Activated T-cell treated with anti-CD3 and anti-CD28 coated beads, Interleukin-2, amount 50 U/mL, for 4 hours (primary cell): Measurements from ENCODE around the gene FYN. TPM values are rescaled to one million over a fixed set of nuclear protein-coding genes. Genes with fewer than 3 reads are reported as not detected.
"Not testable (repeated sequence)": the region's sequence is repeated elsewhere in the genome, so short reads cannot be mapped to it uniquely, and the experiment has no call there.

Experiments used
- ATAC-seq, 2 donors: fragments of 200-7000 bp; cut with Tn5 transposase; one replicate each; pipeline ENCODE4 v1.10.0; 2021
- DNase-seq: peaks from one replicate; pipeline ENCODE4 v3.0.0-alpha.2; 2020
- H3K27me3 Mint-ChIP-seq: one replicate; pipeline ENCODE4 v1.8.0; 2021; ENCODE audit warnings: low read depth, mixed read lengths
- H3K36me3 Mint-ChIP-seq: one replicate; pipeline ENCODE4 v1.8.0; 2022; ENCODE audit warnings: mixed read lengths; ENCODE audit not compliant: insufficient read depth
- H3K4me1 Mint-ChIP-seq: one replicate; pipeline ENCODE4 v1.8.0; 2021; ENCODE audit warnings: low read depth, mixed read lengths
- H3K4me3 Mint-ChIP-seq: one replicate; pipeline ENCODE4 v1.8.0; 2021; ENCODE audit warnings: mild to moderate bottlenecking, moderate library complexity, mixed read lengths
- H3K9me3 Mint-ChIP-seq: one replicate; pipeline ENCODE4 v1.8.0; 2021; ENCODE audit warnings: mixed read lengths
- total RNA-seq, 3 donors: library from RNA; stranded (reverse); gene quantifications; one replicate each; pipeline ENCODE4 v1.2.1, GENCODE V29; 2021

FYN gene
- total RNA-seq, 3 donors from 2014 or later = 481 to 505 (median 485) TPM

DNA sequence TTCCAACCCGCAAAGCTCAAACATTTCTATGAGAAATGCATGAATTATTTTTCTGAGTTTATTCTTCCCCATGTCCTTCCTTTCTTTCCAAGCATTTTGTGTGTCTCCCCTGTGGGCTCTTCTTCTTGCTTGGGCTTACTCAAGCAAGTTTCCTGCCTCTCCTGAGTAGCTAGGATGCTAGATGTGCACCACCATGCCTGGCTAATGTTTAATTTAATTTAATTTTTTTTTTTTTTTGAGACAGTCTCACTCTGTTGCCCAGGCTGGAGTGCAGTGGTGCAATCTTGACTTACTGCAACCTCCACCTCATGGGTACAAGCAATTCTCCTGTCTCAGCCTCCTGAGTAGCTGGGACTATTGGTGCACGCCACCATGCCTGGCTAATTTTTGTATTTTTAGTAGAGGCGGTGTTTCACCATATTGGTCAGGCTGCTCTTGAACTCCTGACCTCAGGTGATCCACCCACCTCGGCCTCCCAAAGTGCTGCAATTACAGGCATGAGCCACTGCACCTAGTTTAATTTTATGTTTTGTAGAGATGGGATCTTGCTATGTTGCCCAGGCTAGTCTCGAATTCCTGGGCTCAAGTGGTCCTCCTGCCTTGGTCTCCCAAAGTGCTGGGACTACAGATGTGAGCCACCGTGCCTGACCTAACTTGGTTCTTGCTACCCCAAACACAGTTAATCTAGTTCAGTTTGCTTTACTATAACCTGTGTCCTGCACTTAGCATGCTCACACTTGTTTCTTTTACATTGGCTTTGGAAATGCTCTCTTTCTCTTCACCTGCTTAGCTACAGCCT, 192.2 kb downstream of the FYN start:
- not testable (repeated sequence) for H3K9me3 Mint-ChIP-seq, ATAC-seq, H3K4me3 Mint-ChIP-seq, H3K27me3 Mint-ChIP-seq, DNase-seq
- H3K36me3 Mint-ChIP-seq = peaks cover 67% of the 10 kb centered on the region
- H3K4me1 Mint-ChIP-seq = peaks cover 82% of the 10 kb centered on the region

DNA sequence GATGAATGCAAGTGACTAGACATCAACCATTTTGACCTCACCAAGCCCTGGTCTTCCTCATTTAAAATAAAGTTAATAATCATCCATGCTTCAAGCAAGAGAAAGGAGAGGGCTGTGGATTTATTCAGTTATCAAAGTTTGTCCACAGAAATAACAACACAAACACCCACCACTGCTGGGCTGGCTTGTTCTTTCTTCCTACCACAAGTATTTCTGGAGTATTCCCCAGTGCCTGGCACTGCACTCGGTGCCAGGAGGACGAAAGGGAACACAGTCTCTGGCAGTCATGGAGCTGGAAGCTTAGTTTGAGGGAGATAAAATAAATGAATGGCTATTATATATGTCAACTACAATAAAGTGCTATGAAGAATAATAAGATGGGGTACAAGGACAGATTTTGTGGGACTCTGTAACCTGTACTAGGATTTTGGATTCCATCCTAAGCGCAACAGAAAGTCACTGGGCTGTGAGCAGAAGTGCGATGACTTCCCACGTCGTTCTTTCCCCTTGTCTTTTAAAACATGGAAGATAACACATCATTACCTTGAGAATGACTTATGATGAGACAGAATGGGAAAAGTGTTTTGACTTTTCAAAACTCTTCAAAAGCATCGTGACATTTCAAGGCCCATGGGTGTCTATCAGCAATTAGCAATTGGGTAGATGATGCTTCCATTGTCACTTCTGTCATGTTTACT, 193.1 kb downstream of the FYN start:
- ATAC-seq (no peak), DNase-seq (no peak)
- H3K36me3 Mint-ChIP-seq = peaks cover 64% of the 10 kb centered on the region
- no peaks in the 10 kb centered on the region for H3K27me3 Mint-ChIP-seq
- peaks cover 76% of the 10 kb centered on the region for H3K4me1 Mint-ChIP-seq
- no peak overlapping the region for H3K4me3 Mint-ChIP-seq
- H3K9me3 Mint-ChIP-seq = no peaks in the 10 kb centered on the region

DNA sequence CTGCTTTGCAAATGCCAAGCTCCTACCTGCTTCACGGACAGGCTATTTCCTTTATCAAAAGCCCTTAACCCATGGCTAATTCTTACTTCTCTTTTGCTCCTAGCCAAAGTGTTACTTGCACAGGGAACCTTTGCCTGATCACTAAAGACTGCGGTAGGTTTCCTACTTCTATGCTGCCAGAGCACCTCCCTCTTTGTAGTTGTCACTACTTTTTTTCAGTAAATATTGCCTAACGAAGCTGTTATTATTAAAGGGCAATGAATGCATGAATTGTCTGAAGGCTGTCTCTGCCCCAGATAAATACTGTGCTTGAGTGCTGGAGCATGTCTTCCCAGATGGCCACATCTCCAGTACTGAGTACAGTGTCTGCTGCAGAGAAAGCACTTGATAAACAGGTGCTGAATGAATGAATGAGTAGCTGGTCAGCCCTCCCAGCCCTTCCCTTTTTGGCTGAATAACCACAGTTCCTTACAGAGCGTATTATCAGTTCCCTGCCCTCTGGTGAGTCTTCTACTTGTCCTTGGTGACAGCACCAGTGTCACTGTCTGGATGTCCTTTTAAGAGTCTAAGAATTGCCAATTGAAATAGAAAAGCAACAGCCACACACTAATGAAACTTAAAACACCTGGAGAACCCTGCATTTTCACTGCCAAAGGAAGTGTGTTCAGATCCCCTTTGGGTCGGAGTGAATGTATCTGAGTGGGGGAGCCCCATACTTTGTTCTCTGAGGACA, 194.0 kb downstream of the FYN start:
- Mint-ChIP-seq H3K4me1 (peaks cover 71% of the 10 kb centered on the region), H3K36me3 (peaks cover 63% of the 10 kb centered on the region), H3K9me3 (no peaks in the 10 kb centered on the region), H3K27me3 (no peaks in the 10 kb centered on the region), H3K4me3 (no peak overlapping the region)
- ATAC-seq (no peak), DNase-seq (no peak)

DNA sequence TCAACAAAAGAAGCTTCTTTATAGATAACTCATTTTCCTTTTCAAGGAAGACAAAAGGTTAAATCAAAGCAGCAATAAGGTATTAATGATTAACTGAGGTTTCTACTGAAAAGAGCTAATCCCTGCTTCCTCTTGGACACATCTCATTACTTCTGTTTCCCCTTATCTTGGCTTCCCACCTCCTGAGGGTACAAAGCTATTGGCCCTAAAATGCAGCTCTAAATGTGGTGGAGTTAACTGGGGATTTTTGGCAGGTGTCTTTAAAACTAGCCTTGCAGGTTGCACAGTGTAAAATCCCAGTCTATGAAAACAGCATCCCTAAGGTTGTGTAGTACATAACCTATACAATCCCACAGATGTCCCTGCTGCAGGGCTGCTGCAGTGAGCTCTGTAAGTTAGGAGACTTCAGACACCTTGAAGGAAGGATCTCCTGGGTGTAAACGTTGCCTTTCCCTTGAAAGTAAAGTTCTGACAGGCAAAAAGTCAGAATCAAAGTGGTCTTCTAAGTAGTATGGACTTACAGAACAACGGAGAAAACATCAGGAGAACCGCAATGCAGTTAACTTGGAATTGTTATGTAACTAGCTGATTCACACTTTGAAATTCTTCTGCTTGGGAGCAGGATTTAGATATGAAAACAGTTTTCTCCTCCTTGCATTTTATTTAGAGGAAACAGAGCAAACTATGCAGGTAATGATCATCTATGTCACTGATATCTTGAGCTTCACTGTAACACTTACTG, 195.8 kb downstream of the FYN start:
- DNase-seq (no peak), ATAC-seq (no peak)
- no peaks in the 10 kb centered on the region for H3K9me3 Mint-ChIP-seq
- H3K4me3 Mint-ChIP-seq = no peak overlapping the region
- H3K4me1 Mint-ChIP-seq = peaks cover 52% of the 10 kb centered on the region
- H3K27me3 Mint-ChIP-seq = no peaks in the 10 kb centered on the region
- peaks cover 64% of the 10 kb centered on the region for H3K36me3 Mint-ChIP-seq

DNA sequence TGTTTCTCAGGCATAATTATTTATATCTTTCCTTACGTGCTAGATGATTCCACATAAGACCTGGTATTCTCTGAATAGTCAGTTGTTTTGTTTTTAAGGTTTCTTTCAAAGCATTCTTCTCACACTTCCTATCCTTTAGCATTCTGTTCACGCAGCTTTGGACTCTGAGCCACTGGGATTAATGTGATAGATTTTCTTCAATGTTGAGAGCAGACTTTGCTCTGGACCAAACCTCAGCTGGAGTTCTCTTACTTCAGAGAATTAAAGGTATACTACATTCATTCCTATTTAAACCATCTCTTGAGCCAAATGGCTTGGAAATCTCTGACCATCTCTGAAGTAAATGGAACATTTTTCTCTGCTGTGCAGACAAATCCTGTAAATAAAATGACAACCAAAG, 196.9 kb downstream of the FYN start:
- ATAC-seq = no peak
- DNase-seq = no peak
- Mint-ChIP-seq H3K36me3 (peaks cover 61% of the 10 kb centered on the region), H3K4me3 (no peak overlapping the region), H3K27me3 (no peaks in the 10 kb centered on the region), H3K9me3 (no peaks in the 10 kb centered on the region), H3K4me1 (peaks cover 45% of the 10 kb centered on the region)

DNA sequence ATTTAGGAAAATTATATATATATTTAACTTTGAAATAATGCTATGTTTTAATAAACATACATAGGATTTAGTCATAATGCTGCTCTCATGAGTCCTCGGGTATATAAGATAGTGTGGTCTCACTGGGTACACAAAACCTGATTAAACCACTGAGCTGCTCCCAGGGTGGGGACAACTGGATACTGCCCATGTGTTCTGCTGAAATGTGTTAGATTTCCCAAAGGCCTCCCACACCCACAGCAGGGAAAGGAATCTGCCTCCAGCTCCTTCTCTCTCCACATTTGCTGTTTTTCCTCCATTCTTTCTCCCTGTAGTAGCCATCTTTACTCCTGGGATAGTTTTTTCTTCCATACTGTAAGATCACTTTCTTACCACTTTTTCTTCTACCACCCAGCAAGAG, 198.4 kb downstream of the FYN start:
- no peak for DNase-seq
- Mint-ChIP-seq H3K36me3 (peaks cover 63% of the 10 kb centered on the region), H3K4me3 (no peak overlapping the region), H3K27me3 (no peaks in the 10 kb centered on the region), H3K4me1 (peaks cover 35% of the 10 kb centered on the region), H3K9me3 (no peaks in the 10 kb centered on the region)
- no peak for ATAC-seq

DNA sequence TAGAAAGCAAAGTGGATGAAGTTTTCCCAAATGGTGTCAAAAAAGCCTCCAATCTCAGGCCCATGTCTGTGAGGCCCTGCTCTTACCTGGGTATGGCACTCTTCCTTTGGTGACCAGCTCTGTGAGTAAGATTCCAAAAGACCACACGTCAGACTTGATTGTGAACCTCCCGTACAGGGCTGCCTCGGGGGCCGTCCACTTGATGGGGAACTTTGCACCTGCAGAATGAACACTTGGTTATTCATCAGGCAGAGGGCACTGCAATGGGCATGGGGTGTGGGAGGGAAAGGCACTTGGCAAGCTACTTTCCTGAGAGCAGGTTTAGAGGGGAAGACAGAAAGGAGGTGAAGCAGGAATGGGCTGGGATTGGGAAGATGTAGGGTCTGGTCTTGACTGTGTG, 198.8 kb downstream of the FYN start:
- H3K9me3 Mint-ChIP-seq = no peaks in the 10 kb centered on the region
- no peak for ATAC-seq
- H3K36me3 Mint-ChIP-seq = peaks cover 64% of the 10 kb centered on the region
- DNase-seq = no peak
- H3K4me3 Mint-ChIP-seq = no peak overlapping the region
- peaks cover 32% of the 10 kb centered on the region for H3K4me1 Mint-ChIP-seq
- H3K27me3 Mint-ChIP-seq = no peaks in the 10 kb centered on the region

DNA sequence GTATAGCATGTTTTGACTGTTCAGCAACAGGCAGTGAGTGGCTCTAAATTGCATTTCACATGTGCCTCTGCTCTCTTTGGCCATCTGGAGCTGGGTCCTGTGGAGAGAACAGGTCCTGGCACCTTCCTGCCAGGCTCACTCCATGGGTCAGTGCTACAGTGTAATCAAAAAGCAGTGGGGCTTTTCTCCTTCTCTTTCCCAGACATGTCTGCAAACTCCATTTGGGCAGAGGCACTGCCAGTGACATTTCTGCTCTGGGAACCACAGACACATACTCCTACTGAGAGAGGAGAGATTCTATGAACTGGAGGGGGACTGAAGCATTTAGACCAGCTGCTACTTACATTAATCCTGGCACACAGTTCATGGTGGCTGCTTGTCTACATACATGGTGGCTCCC, 199.3 kb downstream of the FYN start:
- H3K4me3 Mint-ChIP-seq = no peak overlapping the region

DNA sequence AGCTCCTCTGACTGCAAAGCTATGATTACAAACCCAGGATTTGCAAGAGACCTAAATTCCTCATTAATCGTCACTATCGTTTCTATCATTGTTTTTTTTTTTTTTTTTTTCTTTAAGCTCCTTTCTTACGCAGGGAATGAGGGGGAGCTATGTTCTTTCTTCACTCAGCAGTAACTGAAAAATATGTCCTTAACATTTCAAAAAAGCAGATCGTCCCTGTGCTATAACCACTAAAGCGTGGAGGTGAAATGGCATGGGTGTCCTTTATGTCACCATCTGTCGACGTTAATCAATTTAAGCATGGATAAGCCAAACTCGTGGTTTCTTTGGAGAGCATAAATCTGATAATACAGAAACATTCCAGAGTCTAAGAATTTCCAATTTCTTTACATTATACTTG, 199.7 kb downstream of the FYN start:
- DNase-seq (no peak), ATAC-seq (no peak)
- no peaks in the 10 kb centered on the region for H3K27me3 Mint-ChIP-seq
- H3K36me3 Mint-ChIP-seq = peaks cover 59% of the 10 kb centered on the region
- no peak overlapping the region for H3K4me3 Mint-ChIP-seq
- no peaks in the 10 kb centered on the region for H3K9me3 Mint-ChIP-seq
- peaks cover 23% of the 10 kb centered on the region for H3K4me1 Mint-ChIP-seq

More for the DNA sequence above, 199.3 kb downstream of the FYN start:
- Mint-ChIP-seq H3K36me3 (peaks cover 60% of the 10 kb centered on the region), H3K4me1 (peaks cover 27% of the 10 kb centered on the region), H3K27me3 (no peaks in the 10 kb centered on the region), H3K9me3 (no peaks in the 10 kb centered on the region)
- no peak for DNase-seq
- no peak for ATAC-seq

DNA sequence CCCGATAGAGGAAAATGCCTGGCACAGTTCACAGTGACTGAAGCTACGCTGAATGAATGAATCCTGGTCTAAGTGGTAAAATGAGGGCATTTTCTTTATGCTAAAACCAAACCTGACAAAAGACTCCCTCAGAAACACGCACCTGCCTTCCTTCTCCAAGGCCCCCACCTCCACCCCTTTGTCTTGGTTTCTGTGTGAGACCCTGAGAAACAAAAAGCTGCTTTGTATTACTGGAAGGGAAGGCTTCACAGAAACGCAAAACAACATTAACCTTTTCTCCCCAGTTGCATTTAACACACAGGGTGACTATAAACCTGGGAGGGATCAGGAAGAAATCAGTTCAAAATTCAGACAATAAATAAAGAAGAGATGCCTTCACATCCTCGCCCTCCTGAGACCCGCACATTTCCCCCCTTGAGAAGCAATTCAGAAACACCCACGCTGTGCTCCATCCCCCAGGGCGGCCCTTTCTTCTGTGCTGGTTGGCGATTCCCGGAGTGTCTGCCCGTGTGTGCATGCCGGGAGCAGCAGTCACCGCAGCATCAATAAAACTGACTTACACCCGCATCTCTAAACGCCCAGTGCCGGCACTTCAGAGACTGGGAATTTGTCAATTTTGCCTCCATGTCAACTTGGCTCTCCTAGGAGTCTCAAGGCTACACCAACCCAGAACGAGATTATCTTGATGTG, 200.3 kb downstream of the FYN start:
- no peaks in the 10 kb centered on the region for H3K27me3 Mint-ChIP-seq
- peaks cover 61% of the 10 kb centered on the region for H3K36me3 Mint-ChIP-seq
- H3K9me3 Mint-ChIP-seq = no peaks in the 10 kb centered on the region
- no peak for DNase-seq
- H3K4me3 Mint-ChIP-seq = no peak overlapping the region
- no peak for ATAC-seq
- peaks cover 18% of the 10 kb centered on the region for H3K4me1 Mint-ChIP-seq

DNA sequence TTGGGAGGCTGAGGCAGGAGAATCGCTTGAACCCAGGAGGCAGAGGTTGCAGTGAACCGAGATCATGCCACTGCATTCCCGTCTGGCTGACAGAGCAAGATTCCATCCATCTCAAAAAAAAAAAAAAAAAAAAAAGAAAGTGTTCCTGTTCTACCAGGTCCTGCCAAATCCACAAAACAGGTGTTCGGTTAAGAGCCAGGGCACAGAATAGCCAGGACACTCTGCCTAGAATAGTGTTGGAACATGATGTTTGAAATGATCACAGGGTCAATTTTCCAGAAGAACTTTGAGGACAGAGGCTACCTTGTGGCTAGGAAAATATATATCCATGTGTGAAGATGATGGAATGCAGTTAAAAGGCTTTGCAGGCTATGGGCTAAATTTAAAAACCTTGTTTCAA, 203.9 kb downstream of the FYN start:
- no peak for ATAC-seq
- Mint-ChIP-seq H3K4me3 (no peak overlapping the region), H3K4me1 (no peaks in the 10 kb centered on the region), H3K9me3 (no peaks in the 10 kb centered on the region), H3K36me3 (peaks cover 65% of the 10 kb centered on the region), H3K27me3 (no peaks in the 10 kb centered on the region)
- no peak for DNase-seq

DNA sequence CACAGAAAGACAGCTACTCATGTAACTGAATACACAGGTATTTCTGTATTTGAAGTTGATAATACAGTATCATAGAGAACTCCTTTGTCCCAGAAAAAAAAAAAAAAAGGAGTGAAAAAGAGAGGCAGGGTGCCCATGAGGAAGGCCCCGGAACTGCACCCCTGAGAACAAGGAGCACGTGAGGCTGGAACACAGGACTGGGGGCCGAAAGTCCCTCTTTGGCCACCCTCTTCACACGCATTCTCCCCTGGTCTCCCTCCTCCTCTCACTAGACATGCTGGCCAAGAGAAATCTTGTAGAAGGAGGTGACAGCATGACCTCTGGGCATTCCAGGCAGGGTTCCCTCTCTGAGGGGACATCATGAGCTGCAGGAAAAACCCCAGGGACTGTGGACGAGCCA, 204.8 kb downstream of the FYN start:
- peaks cover 62% of the 10 kb centered on the region for H3K36me3 Mint-ChIP-seq
- no peak overlapping the region for H3K4me3 Mint-ChIP-seq
- H3K27me3 Mint-ChIP-seq = no peaks in the 10 kb centered on the region
- ATAC-seq (no peak), DNase-seq (no peak)
- H3K9me3 Mint-ChIP-seq = no peaks in the 10 kb centered on the region
- no peaks in the 10 kb centered on the region for H3K4me1 Mint-ChIP-seq

DNA sequence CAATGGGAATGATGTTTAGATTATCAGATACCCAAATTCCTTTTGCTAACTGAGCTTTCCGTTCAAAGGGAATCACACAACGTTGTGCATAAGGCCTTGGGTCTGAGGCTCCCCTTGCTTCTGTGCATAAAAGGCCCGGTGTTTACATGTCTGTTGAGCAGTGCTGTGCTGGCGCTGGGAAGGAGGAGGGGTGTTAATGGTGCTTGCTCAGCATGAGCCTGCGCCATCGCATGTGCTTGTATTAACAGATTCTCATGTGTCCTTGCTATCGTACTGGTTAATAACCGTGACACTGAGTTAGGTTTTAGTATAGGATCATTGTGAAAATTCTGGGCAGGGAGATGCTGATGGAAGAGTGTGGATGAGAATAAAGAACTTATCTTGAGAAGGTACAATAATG, 205.3 kb downstream of the FYN start:
- peaks cover 59% of the 10 kb centered on the region for H3K36me3 Mint-ChIP-seq
- DNase-seq (no peak), ATAC-seq (no peak)
- H3K4me1 Mint-ChIP-seq = no peaks in the 10 kb centered on the region
- no peak overlapping the region for H3K4me3 Mint-ChIP-seq
- H3K27me3 Mint-ChIP-seq = no peaks in the 10 kb centered on the region
- H3K9me3 Mint-ChIP-seq = no peaks in the 10 kb centered on the region

DNA sequence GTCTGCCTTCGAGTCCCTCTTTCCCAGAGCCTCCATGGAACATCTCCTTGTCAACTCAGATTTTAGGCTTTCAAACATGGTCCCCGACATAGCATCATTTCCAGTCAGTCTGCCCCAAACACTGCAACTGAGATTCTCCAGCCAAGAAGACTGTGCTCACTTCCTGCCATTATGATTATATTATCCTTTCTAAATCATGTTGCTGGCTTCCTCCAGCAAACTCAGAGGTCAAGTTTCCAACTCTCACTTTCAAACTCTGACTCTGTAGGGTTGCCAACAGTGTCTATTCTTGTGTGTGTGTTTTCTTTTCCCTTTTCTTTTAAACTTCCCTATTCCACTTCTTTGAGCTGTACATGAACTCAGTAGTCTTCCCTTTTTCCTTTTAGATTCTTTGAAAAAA, 206.4 kb downstream of the FYN start:
- ATAC-seq (no peak), DNase-seq (no peak)
- peaks cover 57% of the 10 kb centered on the region for H3K36me3 Mint-ChIP-seq
- H3K4me1 Mint-ChIP-seq = no peaks in the 10 kb centered on the region
- no peaks in the 10 kb centered on the region for H3K27me3 Mint-ChIP-seq
- H3K4me3 Mint-ChIP-seq = no peak overlapping the region
- H3K9me3 Mint-ChIP-seq = no peaks in the 10 kb centered on the region
